NCI-H2107 (cell line): Measurements from ENCODE around the gene E2F6.

ENCODE experiments used
- DNase-seq: peaks from one replicate; lab custom pipeline; 2025; lab: John Stamatoyannopoulos, UW

The E2F6 gene

GRCh38 chr2:11492720-11493119, 26.8 kb upstream of the E2F6 start:
- DNase-seq = no peak

DNA sequence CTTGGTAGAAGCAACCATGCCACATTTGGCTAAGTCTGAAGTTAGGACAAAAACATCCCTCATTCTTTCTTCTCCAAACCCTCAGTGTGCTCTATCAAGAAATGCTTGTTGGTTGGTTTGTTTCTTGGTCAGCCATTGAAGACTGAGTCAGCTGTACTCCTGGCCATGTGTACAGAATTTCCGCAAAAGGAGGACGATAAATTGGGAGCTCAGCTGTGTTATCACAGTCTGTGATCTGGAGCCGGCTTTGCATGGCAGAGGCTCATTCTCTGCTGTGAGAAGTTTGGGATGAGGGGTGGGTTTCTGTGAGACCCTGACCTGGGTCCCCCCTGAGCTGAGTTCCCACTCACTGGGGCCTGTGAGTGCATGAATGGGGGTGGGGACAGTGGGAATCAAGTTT, 26.3 kb upstream of the E2F6 start:
- DNase-seq = no peak

DNA sequence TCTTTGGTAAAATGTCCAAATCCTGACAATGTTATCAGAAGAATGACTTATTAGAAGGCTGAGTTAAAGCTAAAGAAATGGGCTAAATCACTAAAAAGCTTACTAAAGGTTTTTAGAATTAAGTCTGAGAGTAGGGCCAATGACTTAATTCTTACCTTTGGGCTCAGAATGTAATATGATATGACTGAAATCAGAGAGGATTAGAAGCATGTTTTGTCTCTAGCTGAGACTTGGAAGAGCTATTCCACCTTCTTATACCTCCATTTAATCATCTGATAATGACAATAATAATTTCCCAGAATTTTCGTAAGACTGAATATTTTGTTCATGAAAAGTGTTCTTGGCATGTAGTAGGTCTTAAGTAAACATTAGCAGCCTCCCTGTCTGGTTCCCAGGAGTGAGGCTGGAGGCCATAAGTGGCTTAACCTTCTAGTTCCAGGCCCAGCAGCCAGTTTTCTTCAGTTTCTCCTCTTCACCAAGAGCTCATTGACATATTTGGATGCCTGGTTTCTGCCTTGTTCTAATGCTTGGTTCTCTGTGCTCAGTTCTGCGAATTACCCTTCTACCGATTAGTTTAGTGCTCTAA, 25.5 kb upstream of the E2F6 start:
- DNase-seq = no peak

- DNase-seq = no peak
Measured at GRCh38 chr2:11490194-11490593, 24.2 kb upstream of the E2F6 start.

DNA sequence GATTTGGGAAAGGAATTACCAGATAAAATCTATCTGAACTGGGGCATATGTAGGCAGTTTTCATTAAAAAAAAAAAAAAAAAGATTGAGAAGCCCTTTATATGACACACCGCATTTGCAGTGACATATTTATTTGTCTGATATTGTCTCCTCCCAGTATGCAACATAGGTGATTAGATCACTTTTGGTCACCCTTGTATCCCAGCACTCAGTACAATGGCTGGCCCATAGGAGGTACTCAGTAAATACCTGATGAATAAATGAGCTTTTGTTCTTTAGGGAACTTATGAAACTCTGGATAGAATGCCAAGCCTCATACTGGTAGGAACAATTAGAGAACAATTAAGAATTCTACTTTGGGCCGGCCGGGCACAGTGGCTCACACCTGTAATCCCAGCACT, 22.8 kb upstream of the E2F6 start:
- DNase-seq = no peak

GRCh38 chr2:11483806-11484617, 18.1 kb upstream of the E2F6 start:
- DNase-seq = no peak

- no peak for DNase-seq
Measured at GRCh38 chr2:11482473-11483035, 16.6 kb upstream of the E2F6 start.

GRCh38 chr2:11481789-11482472, 16.0 kb upstream of the E2F6 start:
- no peak for DNase-seq

- DNase-seq = no peak
Measured at GRCh38 chr2:11481426-11481788, 15.4 kb upstream of the E2F6 start.

GRCh38 chr2:11480859-11481258, 14.9 kb upstream of the E2F6 start:
- DNase-seq = no peak

- no peak for DNase-seq
Measured at GRCh38 chr2:11480406-11480805, 14.4 kb upstream of the E2F6 start.

DNA sequence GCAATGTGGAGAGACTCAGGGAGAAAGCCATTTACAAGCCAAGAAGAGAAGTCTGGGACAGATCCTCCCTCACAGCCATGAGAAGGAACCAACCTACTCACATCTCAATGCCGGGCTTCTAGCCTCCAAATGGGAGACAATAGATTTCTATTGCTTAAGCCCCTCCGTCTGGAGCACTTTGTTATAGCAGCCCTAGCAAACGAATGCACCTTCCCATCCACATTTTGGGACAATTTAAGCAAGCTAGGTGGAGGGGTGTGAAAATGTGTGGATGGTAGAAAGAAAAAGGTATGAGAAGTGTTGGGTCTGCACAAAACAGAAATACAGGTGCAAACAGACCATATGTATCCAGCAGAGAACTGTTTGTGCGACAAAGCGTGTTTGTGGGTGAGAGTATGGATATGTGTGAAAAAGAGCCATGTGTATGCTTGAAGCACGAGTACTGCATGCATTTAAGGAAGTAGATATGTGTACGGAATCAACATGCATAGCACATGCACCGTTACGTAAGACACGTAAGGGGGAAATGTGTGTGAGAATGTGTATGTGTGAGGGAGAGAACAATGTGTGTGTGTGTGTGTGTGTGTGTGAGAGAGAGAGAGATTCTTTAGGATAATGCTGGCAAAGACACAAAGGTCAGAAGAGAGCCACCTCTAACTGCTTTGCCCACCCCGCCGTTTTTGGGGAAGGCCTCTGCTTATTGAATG, 13.1 kb upstream of the E2F6 start:
- DNase-seq = no peak

GRCh38 chr2:11477994-11478393, 12.0 kb upstream of the E2F6 start:
- DNase-seq = peak; percentile 82

DNA sequence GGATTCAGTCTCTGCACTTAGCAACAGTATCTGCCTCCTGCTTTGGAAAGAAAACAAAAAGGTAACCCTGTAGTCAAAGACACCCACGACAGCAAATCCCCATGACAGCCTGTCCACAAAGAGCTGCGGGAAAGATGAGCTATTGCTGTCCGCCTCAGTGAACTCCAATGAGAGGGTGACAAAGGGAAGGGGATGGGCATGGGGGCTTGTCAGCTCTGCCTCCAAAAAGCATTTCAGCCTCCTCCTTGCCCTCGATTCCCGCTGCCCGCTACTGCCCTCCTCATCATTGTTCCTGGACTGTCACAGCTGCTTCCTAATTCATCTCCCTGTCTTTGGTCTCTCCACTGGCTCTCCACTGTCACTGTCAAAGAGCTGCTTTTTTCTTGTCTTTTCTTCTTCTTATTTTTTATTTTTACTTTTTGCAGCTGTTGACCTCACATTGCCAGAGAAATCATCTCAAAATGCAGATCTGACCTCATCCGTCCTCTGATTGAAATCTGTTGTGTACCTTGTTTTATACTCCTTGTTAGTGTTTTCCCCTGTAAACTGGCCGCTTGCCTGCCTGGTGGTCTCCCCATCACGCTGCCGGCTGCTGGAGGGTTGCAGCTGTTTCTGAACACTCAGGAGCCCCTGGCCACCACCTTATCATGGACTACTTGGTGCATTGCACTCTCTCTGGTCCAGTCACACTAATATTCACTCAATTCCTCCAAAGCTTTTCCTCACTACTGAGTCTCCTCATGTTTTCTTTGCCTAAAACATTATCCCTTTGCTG, 7.9 kb upstream of the E2F6 start:
- no peak for DNase-seq

- DNase-seq = no peak
Measured at GRCh38 chr2:11467749-11468148, 1.8 kb upstream of the E2F6 start.

DNA sequence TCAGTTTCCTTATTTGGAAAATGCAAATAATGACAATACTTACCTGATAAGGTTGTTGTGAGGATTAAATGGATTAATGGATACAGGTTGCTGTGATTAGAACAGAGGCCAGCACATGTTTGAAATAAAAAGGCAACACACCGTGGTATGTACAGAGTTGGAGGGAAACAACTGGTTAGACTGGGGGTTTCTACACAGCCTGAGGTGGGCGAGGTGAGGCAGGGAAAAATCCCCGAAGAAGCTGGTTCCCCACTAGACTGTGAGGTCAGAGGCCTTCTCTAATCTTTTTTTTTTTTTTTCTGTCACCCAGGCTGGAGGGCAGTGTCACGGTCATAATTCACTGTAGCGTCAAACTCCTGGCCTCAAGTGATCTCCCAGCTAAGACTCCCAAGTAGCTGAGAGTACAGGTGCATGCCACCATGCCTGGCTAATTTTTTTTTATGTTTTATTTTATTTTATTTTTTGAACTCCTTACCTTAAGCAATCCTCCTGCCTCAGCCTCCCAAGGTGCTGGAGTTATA, 1.2 kb upstream of the E2F6 start:
- DNase-seq = no peak

DNA sequence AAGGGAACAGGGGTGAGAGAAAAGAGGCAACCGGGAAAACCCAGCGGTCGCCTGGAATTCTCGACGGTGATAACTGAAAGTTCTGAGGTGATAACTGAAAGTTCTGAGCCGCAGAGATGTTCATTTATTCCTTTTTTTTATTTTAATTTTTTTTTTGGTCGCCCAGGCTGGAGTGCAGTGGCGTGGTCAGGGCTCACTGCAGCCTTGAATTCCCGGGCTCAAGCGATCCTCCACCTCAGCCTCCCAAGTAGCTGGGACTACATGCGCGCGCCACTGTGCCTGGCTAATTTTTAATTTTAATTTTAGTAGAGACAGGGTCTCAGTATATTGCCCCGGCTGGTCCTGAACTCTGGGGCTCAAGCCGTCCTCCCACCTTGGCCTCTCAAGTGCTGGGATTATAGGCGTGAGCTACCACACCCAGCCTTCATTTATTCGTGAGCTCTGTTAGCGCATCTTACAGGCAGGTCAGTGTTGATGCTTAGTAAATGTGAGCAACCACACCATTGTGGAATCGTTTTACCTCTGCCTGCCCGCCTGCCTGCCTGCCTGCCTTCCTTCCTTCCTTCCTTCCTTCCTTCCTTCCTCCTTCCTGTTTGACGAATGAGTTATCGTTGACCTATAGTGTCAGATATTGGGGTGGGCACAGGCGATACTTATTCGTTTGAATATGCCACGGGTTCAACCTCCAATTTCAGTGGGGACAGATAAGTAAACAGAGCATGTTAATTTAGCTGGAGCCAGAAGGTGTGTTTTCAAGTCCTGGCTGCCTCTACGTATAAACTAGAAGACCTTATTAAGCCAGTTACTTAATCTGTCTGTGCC, 557 bp upstream of the E2F6 start:
- no peak for DNase-seq

GRCh38 chr2:11465110-11465484, 864 bp downstream of the E2F6 start:
- no peak for DNase-seq

DNA sequence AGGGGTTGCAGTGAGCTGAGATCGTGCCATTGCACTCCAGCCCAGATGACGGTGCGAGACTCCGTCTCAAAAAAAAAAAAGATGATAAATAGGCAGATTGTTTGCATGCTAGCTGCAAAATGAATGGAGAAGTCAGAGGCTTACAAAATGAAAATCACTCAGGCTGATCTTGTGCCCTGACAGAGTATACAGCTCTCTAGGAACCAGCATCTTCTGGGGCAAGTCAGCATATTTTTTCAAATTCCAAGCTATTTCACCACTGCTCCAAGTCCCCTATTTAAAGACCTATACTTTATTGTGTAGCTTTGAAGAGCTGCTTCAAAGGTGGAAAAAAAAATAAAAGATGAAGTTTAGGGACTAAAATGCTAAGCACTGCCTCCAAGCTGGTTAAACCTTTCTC, 6.1 kb downstream of the E2F6 start:
- DNase-seq = no peak

DNA sequence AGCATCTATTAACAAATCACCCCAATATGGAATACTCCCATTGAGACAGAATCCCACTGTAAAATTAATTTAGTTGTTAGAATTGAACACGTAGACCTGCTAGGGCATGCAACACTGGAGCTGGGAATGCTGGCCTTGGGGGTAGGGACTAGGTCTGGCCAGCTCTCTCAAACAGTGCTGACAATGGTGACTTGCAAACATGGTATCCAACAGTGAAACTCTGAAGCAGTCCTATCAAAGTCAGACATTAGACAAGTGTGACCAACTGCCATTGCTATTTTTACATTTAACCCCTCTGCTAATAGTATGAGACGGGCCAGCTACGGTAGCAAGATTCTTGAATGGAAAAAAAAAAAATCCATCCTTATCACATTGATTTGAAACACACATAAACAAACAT, 7.2 kb downstream of the E2F6 start:
- no peak for DNase-seq

DNA sequence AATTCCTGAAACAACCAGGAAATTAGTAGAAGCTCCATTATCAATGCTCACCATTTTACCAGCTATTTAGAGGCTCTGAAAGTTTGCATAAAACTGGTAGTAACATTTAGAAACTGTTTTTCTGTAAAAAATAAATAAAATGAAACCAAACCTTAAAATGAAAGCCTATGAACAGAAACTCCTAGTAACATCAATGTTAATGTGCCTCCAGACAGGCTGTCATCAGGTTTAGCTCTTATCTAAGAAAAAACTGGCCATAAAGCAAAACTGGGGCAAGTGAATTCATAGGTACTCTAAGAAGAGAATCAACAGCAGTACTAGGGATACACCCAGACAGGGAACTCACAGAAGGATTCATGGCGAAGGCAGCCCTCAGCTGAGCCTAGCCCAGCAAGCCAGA, 8.0 kb downstream of the E2F6 start:
- DNase-seq = no peak
